Common myeloid progenitor, CD34-positive (primary cell): Measurements from ENCODE around the gene DEGS2.

ENCODE experiments used
- CTCF ChIA-PET: fragments of 350-600 bp; sonication (Branson Sonifier 250); formaldehyde crosslinking; loops from one replicate; lab custom pipeline; 2021; ENCODE audit warnings: antibody characterized with exemption; lab: Charles Lee
- POLR2A ChIA-PET: fragments of 350-600 bp; sonication (Branson Sonifier 250); formaldehyde crosslinking; loops from one replicate; lab custom pipeline; 2021; ENCODE audit warnings: antibody characterized with exemption; lab: Charles Lee
- DNase-seq, 3 donors: peaks; one replicate each; pipeline versions ENCODE4 v3.0.0 to v3.0.0-alpha.2; 2013
- H3K27ac ChIP-seq, 2 experiments: 1 replicate in 1 of 2; 2 replicates in 1 of 2; pipeline ENCODE4 v1.7.0; 2013; ENCODE audit warnings: inconsistent platforms in 2 of 2, low read length in 2 of 2, mild to moderate bottlenecking in 2 of 2, low read depth in 1 of 2, moderate library complexity in 1 of 2; ENCODE audit not compliant: severe bottlenecking in 2 of 2, insufficient read depth in 1 of 2, poor library complexity in 1 of 2
- H3K27me3 ChIP-seq, 5 experiments: replicated peaks in 2 of 5; 1 replicate in 3 of 5; 2 replicates in 2 of 5; pipeline versions ENCODE4 v1.6.1 to v1.7.0; 2013; ENCODE audit warnings: low read length in 4 of 5, mild to moderate bottlenecking in 2 of 5, moderate library complexity in 2 of 5, inconsistent platforms in 1 of 5; ENCODE audit not compliant: insufficient read depth in 5 of 5, control insufficient read depth in 4 of 5
- H3K36me3 ChIP-seq, 4 experiments: 1 replicate in 2 of 4; 2 replicates in 2 of 4; pipeline versions ENCODE4 v1.6.1 to v1.7.0; 2013; ENCODE audit warnings: low read length in 3 of 4, control low read depth in 1 of 4, mild to moderate bottlenecking in 1 of 4; ENCODE audit not compliant: control insufficient read depth in 4 of 4, insufficient read depth in 4 of 4
- H3K4me1 ChIP-seq, 4 experiments: 1 replicate in 3 of 4; 2 replicates in 1 of 4; pipeline versions ENCODE4 v1.6.1 to v1.7.1; 2013; ENCODE audit warnings: low read length in 3 of 4, mild to moderate bottlenecking in 3 of 4, control low read depth in 1 of 4, inconsistent platforms in 1 of 4, moderate library complexity in 1 of 4; ENCODE audit not compliant: control insufficient read depth in 4 of 4, insufficient read depth in 4 of 4; ENCODE audit errors: control extremely low read depth in 1 of 4
- H3K4me3 ChIP-seq, 7 experiments: 1 replicate in 4 of 7; 2 replicates in 3 of 7; pipeline versions ENCODE4 v1.5.1 to v1.7.0; 2013; ENCODE audit warnings: mild to moderate bottlenecking in 7 of 7, low read length in 6 of 7, moderate library complexity in 6 of 7, inconsistent platforms in 2 of 7, low read depth in 2 of 7, control low read depth in 1 of 7; ENCODE audit not compliant: insufficient read depth in 4 of 7, control insufficient read depth in 1 of 7; ENCODE audit errors: extremely low read depth in 1 of 7
- H3K9me3 ChIP-seq, 5 experiments: 1 replicate in 4 of 5; 2 replicates in 1 of 5; pipeline versions ENCODE4 v1.6.1 to v1.7.1; 2013; ENCODE audit warnings: low read length in 4 of 5, mild to moderate bottlenecking in 2 of 5, inconsistent platforms in 1 of 5, low read depth in 1 of 5, moderate library complexity in 1 of 5; ENCODE audit not compliant: control insufficient read depth in 4 of 5, insufficient read depth in 2 of 5; ENCODE audit errors: control extremely low read depth in 1 of 5
- WGBS: methylation state at CpG from one replicate; pipeline ENCODE4 v1.1.5; 2013; ENCODE audit not compliant: insufficient coverage; 5-methylcytosine and 5-hydroxymethylcytosine counted together

DEGS2 gene

GRCh38 chr14:100102156-100102785 lies 57.2 kb downstream of the DEGS2 start:
- Histone ChIP-seq H3K4me3 (no peak overlapping the region), H3K27ac (no peak overlapping the region), H3K27me3 (no peaks in the 10 kb centered on the region), H3K9me3 (no peaks in the 10 kb centered on the region), H3K36me3 (peaks cover 9 to 73% (median 32%) of the 10 kb centered on the region in 4 experiments), H3K4me1 (peaks cover 6 to 37% (median 29%) of the 10 kb centered on the region in 4 experiments)
- WGBS: 83% methylated on average over 1 of the region's 8 CpGs
- CTCF ChIA-PET: interaction anchor here (1.2 to 53.6 kb wide), 4 partner anchors 11 to 76 kb away, joined by 3 to 1065 read pairs (median 7); partner anchors contain the start of gene EVL
- POLR2A ChIA-PET: interaction anchor here (1.1 kb wide), 1 partner anchor 24 kb away, joined by 3 read pairs; no protein-coding TSS in a partner anchor
- no peak for DNase-seq

- H3K36me3 ChIP-seq: peaks cover 11 to 71% (median 40%) of the 10 kb centered on the region in 4 experiments
- H3K27ac ChIP-seq: no peak overlapping the region
- no peaks in the 10 kb centered on the region for H3K9me3 ChIP-seq
- peaks cover 2 to 16% (median 10%) of the 10 kb centered on the region in 4 experiments for H3K4me1 ChIP-seq
- no peaks in the 10 kb centered on the region for H3K27me3 ChIP-seq
- H3K4me3 ChIP-seq: no peak overlapping the region
- POLR2A ChIA-PET: interaction anchor here (0.6 kb wide), 1 partner anchor 33 kb away, joined by 3 read pairs; no protein-coding TSS in a partner anchor
- 95% methylated on average over 13 of the region's 14 CpGs for WGBS
- no peak for DNase-seq
- CTCF ChIA-PET: interaction anchor here (0.8 to 53.6 kb wide), 5 partner anchors 8 to 93 kb away, joined by 3 to 1065 read pairs (median 4); partner anchors contain the start of gene EVL
These were observed 59.3 kb downstream of the DEGS2 start for GRCh38 chr14:100100032-100100703.

GRCh38 chr14:100098171-100098570 lies 61.3 kb downstream of the DEGS2 start:
- Histone ChIP-seq H3K9me3 (no peaks in the 10 kb centered on the region), H3K27me3 (no peaks in the 10 kb centered on the region), H3K36me3 (peaks cover 14 to 64% (median 37%) of the 10 kb centered on the region in 4 experiments), H3K27ac (no peak overlapping the region), H3K4me1 (peaks cover 0 to 2% (median 0%) of the 10 kb centered on the region in 4 experiments), H3K4me3 (no peak overlapping the region)
- POLR2A ChIA-PET: no interaction called here
- 96% methylated on average over 8 of the region's 8 CpGs for WGBS
- DNase-seq: no peak
- CTCF ChIA-PET: interaction anchor here (53.6 kb wide), 1 partner anchor 24 kb away, joined by 1065 read pairs; the partner anchor contains the start of gene EVL

GRCh38 chr14:100096656-100097055 lies 62.8 kb downstream of the DEGS2 start:
- Histone ChIP-seq H3K27me3 (no peaks in the 10 kb centered on the region), H3K4me3 (no peak overlapping the region), H3K9me3 (no peaks in the 10 kb centered on the region), H3K27ac (no peak overlapping the region), H3K36me3 (peaks cover 21 to 68% (median 38%) of the 10 kb centered on the region in 4 experiments), H3K4me1 (no peaks in the 10 kb centered on the region)
- WGBS: no CpG with 5 or more reads among the region's 3 CpGs
- POLR2A ChIA-PET: no interaction called here
- CTCF ChIA-PET: interaction anchor here (1.2 to 53.6 kb wide), 3 partner anchors 10 to 70 kb away, joined by 3 to 1065 read pairs (median 86); partner anchors contain the start of gene EVL
- no peak for DNase-seq
